ENCODE results near the gene CEP128. TPM values are rescaled to one million over a fixed set of nuclear protein-coding genes. Genes with fewer than 3 reads are reported as not detected.

CEP128 gene
- total RNA-seq, 5 donors from 2014 or later (not counting 1 experiment from before 2014, with no cell fraction given) = 12.6 to 24.8 (median 15.2) TPM

DNA sequence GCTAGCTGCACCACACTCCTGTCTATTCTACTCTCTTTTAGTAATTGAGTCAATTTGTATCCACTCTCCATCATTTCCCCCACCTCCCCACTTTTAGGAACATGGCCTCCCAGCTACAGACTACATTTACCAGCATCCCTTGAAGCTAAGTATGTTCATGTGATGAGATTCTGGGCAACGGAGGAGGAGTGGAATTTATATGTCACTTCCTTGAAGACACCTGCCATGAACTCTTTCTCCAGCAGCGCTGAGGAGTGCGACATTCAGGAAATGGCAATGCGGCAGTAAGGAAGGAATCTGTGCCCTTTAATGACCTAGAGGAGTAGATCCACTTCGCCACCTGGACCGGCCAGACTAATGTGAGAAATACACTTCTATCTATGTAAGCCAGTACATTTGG lies 486.5 kb downstream of the CEP128 start:
- H3K4me3 ChIP-seq (ENCODE audit: control insufficient read depth in 1 of 2, extremely low read depth in 1 of 2, low read length in 1 of 2) = no peak overlapping the region
- WGBS (ENCODE audit: insufficient coverage) = 80% methylated on average over 1 of the region's 6 CpGs
- no peaks in the 10 kb centered on the region for H3K4me1 ChIP-seq (ENCODE audit: control insufficient read depth in 1 of 2, extremely low read depth in 1 of 2, insufficient read depth in 2 of 2, low read length in 2 of 2)
- ATAC-seq (replicated peaks in 1 of 4) = no peak
- H3K9me3 Mint-ChIP-seq = peaks cover 12 to 18% (median 13%) of the 10 kb centered on the region in 3 donors
- no peaks in the 10 kb centered on the region for H3K9me3 ChIP-seq
- no peak overlapping the region for H3K27ac Mint-ChIP-seq
- CTCF ChIA-PET = interaction anchor here in 1 of 2 donors (0.6 kb wide), 1 partner anchor 579 kb away, joined by 4 read pairs; no protein-coding TSS in a partner anchor
- no peak overlapping the region for H3K27ac ChIP-seq (ENCODE audit: low read length)
- POLR2A ChIA-PET = no interaction called here
- no peak for DNase-seq
- no peaks in the 10 kb centered on the region for H3K27me3 Mint-ChIP-seq
- H3K27me3 ChIP-seq (replicated peaks in 1 of 2; ENCODE audit: control insufficient read depth in 2 of 2, extremely low read depth in 1 of 2, insufficient read depth in 2 of 2, low read length in 1 of 2) = no peaks in the 10 kb centered on the region
- no peaks in the 10 kb centered on the region for H3K4me1 Mint-ChIP-seq
- no peak overlapping the region for H3K4me3 Mint-ChIP-seq
- no peaks in the 10 kb centered on the region for H3K36me3 ChIP-seq (ENCODE audit: control insufficient read depth in 2 of 2, extremely low read depth in 1 of 2, insufficient read depth in 1 of 2, low read length in 1 of 2)
- no peaks in the 10 kb centered on the region for H3K36me3 Mint-ChIP-seq

DNA sequence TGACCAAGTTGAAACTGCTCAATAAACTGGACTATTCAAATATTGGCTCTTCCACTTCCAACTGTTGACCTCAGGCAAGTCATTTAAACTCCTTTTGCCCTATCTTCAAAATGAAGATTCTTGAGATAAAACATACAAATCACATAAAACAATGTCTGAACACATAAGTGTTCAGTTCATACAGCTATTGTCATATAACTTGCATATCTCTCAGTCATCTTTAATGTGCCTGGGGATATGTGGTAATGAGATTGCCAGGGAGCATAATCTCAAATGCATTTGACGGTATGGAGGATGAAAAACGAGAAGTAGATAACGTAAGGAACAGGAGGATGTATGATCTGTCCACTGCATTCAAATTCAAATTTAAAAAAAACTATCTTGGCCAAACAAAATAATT lies 493.3 kb downstream of the CEP128 start:
- H3K27me3 ChIP-seq (replicated peaks in 1 of 2; ENCODE audit: control insufficient read depth in 2 of 2, extremely low read depth in 1 of 2, insufficient read depth in 2 of 2, low read length in 1 of 2) = no peaks in the 10 kb centered on the region
- H3K9me3 ChIP-seq = no peaks in the 10 kb centered on the region
- H3K27ac ChIP-seq (ENCODE audit: low read length) = no peak overlapping the region
- H3K4me3 Mint-ChIP-seq = no peak overlapping the region
- H3K4me1 ChIP-seq (ENCODE audit: control insufficient read depth in 1 of 2, extremely low read depth in 1 of 2, insufficient read depth in 2 of 2, low read length in 2 of 2) = no peaks in the 10 kb centered on the region
- DNase-seq (no peak), ATAC-seq (replicated peaks in 1 of 4) (no peak)
- H3K36me3 ChIP-seq (ENCODE audit: control insufficient read depth in 2 of 2, extremely low read depth in 1 of 2, insufficient read depth in 1 of 2, low read length in 1 of 2) = no peaks in the 10 kb centered on the region
- no peaks in the 10 kb centered on the region for H3K36me3 Mint-ChIP-seq
- H3K4me1 Mint-ChIP-seq = no peaks in the 10 kb centered on the region
- no peaks in the 10 kb centered on the region for H3K27me3 Mint-ChIP-seq
- H3K9me3 Mint-ChIP-seq = peaks cover 15 to 22% (median 16%) of the 10 kb centered on the region in 3 donors
- H3K4me3 ChIP-seq (ENCODE audit: control insufficient read depth in 1 of 2, extremely low read depth in 1 of 2, low read length in 1 of 2) = no peak overlapping the region
- ChIA-PET CTCF (no interaction called here), POLR2A (no interaction called here)
- no peak overlapping the region for H3K27ac Mint-ChIP-seq
- WGBS (ENCODE audit: insufficient coverage) = no CpG with 5 or more reads among the region's 3 CpGs

DNA sequence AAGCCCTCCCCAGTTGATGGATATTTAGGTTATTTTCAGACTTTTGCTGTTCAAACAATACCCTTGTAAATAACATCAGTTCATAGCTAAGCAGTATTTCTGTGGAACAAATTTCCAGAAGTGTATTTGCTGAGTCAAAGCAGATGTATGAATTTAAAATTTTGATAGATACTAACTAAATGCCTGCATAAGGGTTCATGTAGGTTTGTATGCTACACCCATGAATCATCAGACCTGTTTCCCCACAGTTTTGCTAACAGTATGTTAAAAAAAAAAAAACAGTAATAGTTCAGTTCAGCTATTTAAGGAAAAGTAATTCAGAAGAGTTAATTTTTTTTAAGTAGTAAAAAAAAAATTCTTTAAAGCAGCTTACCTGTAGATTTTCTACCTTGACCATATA lies 494.1 kb downstream of the CEP128 start:
- Mint-ChIP-seq H3K4me3 (no peak overlapping the region), H3K36me3 (no peaks in the 10 kb centered on the region), H3K27ac (no peak overlapping the region), H3K9me3 (peaks cover 15 to 22% (median 15%) of the 10 kb centered on the region in 3 donors), H3K4me1 (no peaks in the 10 kb centered on the region), H3K27me3 (no peaks in the 10 kb centered on the region)
- no peak overlapping the region for H3K4me3 ChIP-seq (ENCODE audit: control insufficient read depth in 1 of 2, extremely low read depth in 1 of 2, low read length in 1 of 2)
- no peaks in the 10 kb centered on the region for H3K9me3 ChIP-seq
- ChIA-PET CTCF (no interaction called here), POLR2A (no interaction called here)
- DNase-seq = no peak
- no peaks in the 10 kb centered on the region for H3K4me1 ChIP-seq (ENCODE audit: control insufficient read depth in 1 of 2, extremely low read depth in 1 of 2, insufficient read depth in 2 of 2, low read length in 2 of 2)
- no peaks in the 10 kb centered on the region for H3K27me3 ChIP-seq (replicated peaks in 1 of 2; ENCODE audit: control insufficient read depth in 2 of 2, extremely low read depth in 1 of 2, insufficient read depth in 2 of 2, low read length in 1 of 2)
- no peak overlapping the region for H3K27ac ChIP-seq (ENCODE audit: low read length)
- ATAC-seq (replicated peaks in 1 of 4) = no peak
- no peaks in the 10 kb centered on the region for H3K36me3 ChIP-seq (ENCODE audit: control insufficient read depth in 2 of 2, extremely low read depth in 1 of 2, insufficient read depth in 1 of 2, low read length in 1 of 2)

Other genes starting within 250 kb of the CEP128 start
- 1 to 10 TPM in 2 of 5 donors, under 1 TPM in 3; 0.25 to 1.7 (median 0.86) TPM for gene TSHR, start 13.9 kb upstream of the CEP128 start, total RNA-seq